Measurements from ENCODE around the gene RPH3AL.

- TF ChIP-seq CTCF (tag by site-specific recombination; IDR thresholded peaks at IDR 0.05) (no peak), ZNF239 (tag by site-specific recombination; IDR thresholded peaks at IDR 0.05) (no peak), ZBTB7A (tag by site-specific recombination; IDR thresholded peaks at IDR 0.05; ENCODE audit: low read depth) (no peak), REST (tag by site-specific recombination; IDR thresholded peaks at IDR 0.05) (no peak), PRDM6 (tag by site-specific recombination; IDR thresholded peaks at IDR 0.05) (no peak)
Observed at GRCh38 chr17:379531-380465, 27.2 kb upstream of the RPH3AL start.
